GM06990 (cell line): ENCODE measurements around the gene E2F1.

Experiments
- DNase-seq: peaks from one replicate; pipeline ENCODE4 v3.0.0-alpha.2; 2011; ENCODE audit not compliant: insufficient read length; ENCODE audit errors: extremely low read depth
- H3K27me3 ChIP-seq: replicated peaks from 2 replicates; pipeline ENCODE4 v1.6.0; 2011; ENCODE audit warnings: low read length; ENCODE audit not compliant: control insufficient read depth, insufficient read depth
- H3K36me3 ChIP-seq: 2 replicates; pipeline ENCODE4 v1.5.1; 2011; ENCODE audit warnings: low read length; ENCODE audit not compliant: control insufficient read depth, insufficient read depth
- H3K4me3 ChIP-seq: replicated peaks from 2 replicates; pipeline ENCODE4 v1.5.1; 2011; ENCODE audit warnings: low read depth, mild to moderate bottlenecking, control low read depth, low read length
- TF ChIP-seq, protein P1 (sequence below): IDR thresholded peaks from 2 replicates; pipeline ENCODE4 v1.5.1; 2011; ENCODE audit warnings: low read length, control low read depth, mild to moderate bottlenecking, inconsistent platforms; ENCODE audit not compliant: insufficient read depth, poor library complexity, severe bottlenecking

E2F1 gene

DNA sequence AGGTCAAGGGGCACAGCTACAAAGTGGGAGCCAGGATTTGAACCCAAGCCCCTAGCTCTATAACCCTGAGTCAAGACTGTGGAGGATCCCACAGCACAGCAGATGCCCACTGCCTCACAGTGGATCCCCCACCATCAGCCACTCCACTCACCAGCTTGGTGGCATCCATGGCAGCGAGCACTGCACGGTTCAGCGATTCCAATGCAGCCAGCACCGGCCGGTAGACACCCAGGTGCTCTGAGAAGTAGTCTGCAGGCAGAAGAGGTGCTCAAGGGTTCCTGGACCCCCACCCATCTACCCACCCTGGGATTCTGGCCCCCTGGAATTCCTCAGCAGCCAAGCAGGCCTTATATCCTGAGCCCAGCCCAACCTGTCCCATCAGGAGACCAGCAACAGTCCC is 17.0 kb downstream of the E2F1 start:
- TF ChIP-seq, protein P1, sequence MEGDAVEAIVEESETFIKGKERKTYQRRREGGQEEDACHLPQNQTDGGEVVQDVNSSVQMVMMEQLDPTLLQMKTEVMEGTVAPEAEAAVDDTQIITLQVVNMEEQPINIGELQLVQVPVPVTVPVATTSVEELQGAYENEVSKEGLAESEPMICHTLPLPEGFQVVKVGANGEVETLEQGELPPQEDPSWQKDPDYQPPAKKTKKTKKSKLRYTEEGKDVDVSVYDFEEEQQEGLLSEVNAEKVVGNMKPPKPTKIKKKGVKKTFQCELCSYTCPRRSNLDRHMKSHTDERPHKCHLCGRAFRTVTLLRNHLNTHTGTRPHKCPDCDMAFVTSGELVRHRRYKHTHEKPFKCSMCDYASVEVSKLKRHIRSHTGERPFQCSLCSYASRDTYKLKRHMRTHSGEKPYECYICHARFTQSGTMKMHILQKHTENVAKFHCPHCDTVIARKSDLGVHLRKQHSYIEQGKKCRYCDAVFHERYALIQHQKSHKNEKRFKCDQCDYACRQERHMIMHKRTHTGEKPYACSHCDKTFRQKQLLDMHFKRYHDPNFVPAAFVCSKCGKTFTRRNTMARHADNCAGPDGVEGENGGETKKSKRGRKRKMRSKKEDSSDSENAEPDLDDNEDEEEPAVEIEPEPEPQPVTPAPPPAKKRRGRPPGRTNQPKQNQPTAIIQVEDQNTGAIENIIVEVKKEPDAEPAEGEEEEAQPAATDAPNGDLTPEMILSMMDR: no peak
- peaks cover 2% of the 10 kb centered on the region for H3K36me3 ChIP-seq
- no peak overlapping the region for H3K4me3 ChIP-seq
- no peak for DNase-seq
- H3K27me3 ChIP-seq: no peaks in the 10 kb centered on the region

GRCh38 chr20:33668466-33669155 is 17.6 kb downstream of the E2F1 start:
- Histone ChIP-seq H3K4me3 (peak overlapping the region; percentile 74; the same call in 1 of the 2 replicates), H3K27me3 (no peaks in the 10 kb centered on the region), H3K36me3 (peaks cover 2% of the 10 kb centered on the region)
- DNase-seq: no peak
- TF ChIP-seq, protein P1: no peak

GRCh38 chr20:33667676-33668465 is 18.3 kb downstream of the E2F1 start:
- TF ChIP-seq, protein P1: peak; percentile 98
- DNase-seq: peak; percentile 88
- Histone ChIP-seq H3K36me3 (peaks cover 2% of the 10 kb centered on the region), H3K4me3 (peak overlapping the region; percentile 74), H3K27me3 (no peaks in the 10 kb centered on the region)

GRCh38 chr20:33667245-33667675 is 18.9 kb downstream of the E2F1 start:
- TF ChIP-seq, protein P1: no peak
- peak; percentile 79 for DNase-seq
- H3K36me3 ChIP-seq: peaks cover 2% of the 10 kb centered on the region
- no peaks in the 10 kb centered on the region for H3K27me3 ChIP-seq
- peak overlapping the region; percentile 74 for H3K4me3 ChIP-seq

- Histone ChIP-seq H3K4me3 (peak within 1 kb of the TSS; percentile 74), H3K36me3 (peaks cover 2% of the 10 kb centered on the region), H3K27me3 (no peaks in the 10 kb centered on the region)
- DNase-seq: peak; percentile 93
- TF ChIP-seq, protein P1: peak; percentile 29
Measured at GRCh38 chr20:33666293-33667244, 19.6 kb downstream of the E2F1 start, which contains the start of gene ACTL10. ACTL10 (plus strand) TSS chr20:33666943; CDS start chr20:33667498, 555 bp downstream.
